Activated gamma-delta T cell treated with Interleukin-2 at 50 U/mL for 16 hours (primary cell): ENCODE results near the gene C1orf74.

Source experiments
- DNase-seq: peaks from one replicate; pipeline ENCODE4 v3.0.0-alpha.2; 2020

C1orf74 gene

DNA sequence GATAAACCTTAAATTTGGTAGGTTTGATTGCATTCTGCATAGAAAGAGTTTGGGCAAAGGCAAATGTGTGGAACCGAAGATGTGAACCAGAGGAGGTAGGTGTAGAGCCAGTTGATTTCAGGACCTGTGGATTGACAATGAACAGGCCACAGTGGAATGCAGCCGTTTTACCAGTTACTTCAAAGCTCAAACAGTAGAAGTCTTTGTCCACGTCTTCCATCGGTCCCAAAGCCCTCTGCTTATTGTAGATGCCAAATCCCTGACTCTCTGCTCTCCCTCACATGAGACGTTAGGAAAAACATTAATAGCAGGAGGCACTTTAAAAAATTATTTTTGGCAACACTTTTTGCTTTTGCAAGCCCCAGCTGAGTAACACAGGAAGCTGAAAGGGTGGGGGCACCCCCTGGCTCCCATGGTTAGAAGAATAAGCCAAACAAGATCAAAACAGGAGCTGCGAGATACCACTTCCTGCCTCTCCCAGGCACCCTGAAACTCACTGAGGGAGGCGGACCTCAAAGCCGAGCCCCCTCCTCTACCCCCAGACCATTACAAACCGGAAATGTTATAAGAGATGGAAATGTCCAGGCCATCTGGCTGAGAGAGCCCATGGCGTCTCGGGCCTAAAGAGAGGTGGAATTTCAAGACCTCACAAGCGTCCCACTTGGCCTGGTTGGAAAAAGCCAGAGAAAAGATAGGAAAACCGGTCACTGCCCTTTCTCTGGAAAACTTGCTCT is 15.0 kb downstream of the C1orf74 start:
- DNase-seq, result peak; percentile 80

DNA sequence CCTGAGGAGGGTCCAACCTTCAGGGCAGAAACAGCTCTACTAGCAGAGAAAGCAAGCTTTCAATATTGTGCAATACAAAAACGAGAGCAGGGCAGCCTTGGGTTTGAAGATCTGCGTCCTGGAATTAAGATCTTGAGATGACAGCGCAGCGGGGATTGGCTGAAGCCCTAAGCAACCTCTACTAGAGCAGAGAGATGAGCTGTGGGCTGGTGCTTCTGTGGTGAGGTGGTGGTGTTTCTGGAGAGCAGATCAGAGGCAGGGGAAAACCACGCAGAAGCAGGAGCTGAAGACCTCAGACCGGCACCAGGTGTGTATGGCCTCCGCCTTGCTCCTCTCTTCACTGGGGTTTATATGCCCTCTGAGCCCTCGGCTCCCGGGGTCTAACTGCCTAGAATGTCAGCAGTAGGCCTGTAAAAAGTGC is 16.0 kb downstream of the C1orf74 start:
- DNase-seq, result peak; percentile 77

DNA sequence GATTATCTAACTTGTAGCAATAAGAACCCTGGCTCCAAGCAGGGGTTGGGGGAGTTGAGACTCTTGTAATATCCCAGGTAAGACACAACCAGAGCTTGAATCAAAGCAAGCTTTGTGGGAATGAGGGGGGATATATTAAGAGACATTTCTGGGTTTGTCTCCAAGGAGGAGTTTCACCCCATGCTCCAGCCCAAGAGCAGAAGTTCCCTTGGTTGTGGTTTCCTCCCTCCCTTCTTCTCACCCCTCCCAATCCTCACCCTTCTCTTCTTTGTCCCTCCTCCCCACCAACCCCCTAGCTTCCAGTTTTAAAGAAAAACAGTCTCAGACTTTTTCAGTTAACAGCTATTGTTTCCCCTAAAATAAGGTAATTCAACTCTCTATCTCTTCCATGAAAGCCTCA is 16.7 kb downstream of the C1orf74 start:
- DNase-seq, result no peak

DNA sequence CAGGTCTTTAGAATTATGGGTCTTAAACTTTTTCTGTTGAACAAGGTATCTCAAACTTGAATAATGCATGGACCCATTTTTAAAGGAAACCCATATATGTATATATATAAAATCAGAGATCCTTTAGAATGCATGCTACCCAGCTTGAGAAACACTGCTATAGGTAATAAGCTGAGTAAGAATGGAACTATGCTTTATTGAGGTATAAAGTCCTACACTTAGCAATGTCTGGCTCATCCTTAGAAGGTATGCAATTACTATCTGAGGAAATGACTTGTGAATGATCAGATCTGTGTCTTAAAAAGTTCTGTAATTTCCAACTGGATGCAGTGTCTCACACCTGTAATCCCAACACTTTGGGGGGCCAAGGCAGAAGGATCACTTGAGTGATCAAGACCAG is 17.3 kb downstream of the C1orf74 start:
- no peak for DNase-seq

DNA sequence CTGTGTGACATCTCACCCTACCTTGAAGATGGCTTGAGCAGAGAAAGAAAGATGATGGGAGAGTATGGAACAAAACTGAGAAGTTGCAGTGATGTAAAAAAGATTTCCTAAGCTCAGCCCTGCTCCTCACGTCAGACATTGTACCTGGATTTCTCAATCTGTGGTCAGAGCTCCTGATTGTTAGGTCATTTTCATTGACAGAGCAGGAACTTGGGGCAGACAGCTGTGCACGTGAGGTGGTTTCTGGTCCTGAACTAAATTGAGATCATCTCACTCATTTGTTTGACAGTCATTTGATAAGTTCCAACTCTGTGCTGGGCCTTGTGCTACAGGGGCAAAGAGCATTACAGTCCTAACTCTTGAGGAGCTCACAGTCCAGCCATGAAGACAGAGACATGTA is 18.3 kb downstream of the C1orf74 start:
- no peak for DNase-seq

DNA sequence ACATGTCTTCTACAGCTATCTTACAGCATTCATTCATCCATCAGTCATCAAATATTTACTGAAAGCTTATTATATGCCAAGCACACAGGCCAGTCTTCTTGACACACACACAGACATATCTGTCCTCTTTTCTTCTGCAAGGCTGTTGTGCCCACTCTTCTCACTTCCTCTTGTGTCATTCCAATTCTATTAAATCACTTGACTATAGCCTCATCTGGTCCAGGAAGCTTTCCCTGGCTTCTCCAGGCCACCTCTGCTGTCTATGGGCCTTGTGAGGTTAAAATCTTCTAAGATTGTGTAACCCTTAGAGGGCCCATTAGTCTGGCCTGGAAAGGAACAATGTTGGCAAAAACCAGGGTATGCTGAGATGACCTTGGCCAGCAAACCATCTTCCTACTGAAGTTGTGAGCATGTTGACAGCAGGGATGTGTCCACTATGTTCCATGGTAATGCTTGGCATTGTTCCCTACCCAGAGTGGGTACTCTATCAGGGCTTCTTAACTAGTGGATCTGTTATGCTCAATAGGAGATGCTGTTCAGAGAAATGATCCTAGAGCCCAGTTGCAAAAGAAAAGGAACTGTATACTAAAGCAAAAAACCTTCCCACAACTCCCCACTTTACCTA is 23.2 kb downstream of the C1orf74 start:
- no peak for DNase-seq

DNA sequence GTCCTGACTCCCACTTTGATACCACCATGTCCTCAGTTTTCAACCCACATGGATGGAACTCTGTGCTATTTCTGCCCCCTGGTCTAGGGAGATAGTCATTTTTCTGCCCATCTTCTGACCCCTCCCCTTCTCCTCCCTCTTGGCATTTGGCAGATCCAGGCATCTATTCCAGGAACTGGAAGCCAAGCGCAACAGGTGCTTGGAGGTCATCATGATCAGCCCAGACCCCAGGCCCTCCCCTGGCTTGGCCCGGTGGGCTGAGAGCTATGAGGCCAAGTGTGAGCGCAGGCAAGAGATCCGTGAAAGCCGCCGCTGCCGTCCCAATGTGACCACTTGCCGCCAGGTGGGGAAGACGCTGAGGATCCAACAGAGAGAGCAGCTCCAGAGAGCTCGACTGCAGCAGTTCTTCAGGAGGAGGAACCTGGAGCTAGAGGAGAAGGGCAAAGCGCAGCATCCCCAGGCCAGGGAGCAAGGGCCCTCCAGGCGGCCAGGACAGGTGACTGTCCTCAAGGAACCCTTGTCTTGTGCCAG is 24.5 kb downstream of the C1orf74 start:
- DNase-seq, result no peak

DNA sequence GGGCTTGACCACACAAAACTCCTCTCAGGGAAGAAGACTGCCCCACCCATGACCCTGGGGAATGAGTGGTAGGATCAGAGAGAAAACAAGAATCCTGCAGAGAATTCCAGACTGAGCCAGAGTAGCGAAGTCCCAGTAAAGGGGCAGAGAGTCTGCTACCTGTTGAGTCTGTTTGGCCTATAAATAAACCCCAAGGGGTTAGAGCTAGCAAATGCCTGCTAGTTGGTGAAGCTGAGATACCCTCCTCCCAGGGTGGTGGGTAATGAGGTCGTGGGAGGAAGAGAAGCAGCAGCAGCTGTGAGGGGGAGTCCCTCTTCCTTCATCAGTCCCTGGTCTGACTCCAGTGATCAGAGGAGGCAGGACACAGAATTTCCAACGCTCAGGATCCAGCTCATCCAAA is 26.0 kb downstream of the C1orf74 start:
- DNase-seq, result no peak

DNA sequence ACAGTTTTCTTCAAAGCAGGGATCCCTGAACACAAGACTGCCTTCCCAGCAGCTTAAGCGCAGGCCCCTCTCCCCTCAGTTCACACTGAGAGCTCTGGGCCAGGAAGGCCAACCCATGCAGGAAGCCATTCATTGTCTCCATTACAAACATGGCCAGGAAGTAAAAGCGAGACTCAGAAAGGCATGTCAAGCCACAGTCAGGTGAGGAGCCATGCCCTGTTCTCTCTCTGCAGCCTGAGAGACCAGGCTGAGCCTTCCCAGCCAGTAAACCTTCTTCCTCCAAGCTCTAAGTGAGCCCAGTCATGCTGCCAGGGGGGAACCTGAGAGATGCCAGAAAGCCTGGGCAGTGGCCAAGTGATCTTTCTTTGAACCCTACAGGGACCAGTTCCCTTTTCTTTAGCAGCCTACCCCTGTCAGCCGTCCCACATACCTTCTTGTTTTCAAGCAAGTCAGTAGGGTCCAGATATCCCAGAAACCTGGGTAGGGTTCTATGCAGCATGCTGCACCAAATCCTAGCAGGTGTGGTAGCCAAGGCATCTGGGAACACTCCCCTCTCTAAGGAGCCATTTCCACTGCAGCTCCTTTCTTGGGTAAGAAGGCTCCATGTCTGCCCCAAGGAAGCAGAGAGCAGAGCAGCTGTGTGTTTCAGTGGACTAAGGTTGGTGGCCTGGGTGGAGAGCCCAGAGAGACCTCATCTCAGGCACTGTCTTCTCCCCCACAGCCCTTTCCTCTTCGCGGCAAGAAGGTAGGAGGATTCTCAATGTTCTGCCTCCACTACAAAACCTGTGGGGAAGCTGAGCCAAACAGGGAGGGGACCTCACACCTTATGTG is 27.5 kb downstream of the C1orf74 start:
- peak; percentile 25 for DNase-seq

DNA sequence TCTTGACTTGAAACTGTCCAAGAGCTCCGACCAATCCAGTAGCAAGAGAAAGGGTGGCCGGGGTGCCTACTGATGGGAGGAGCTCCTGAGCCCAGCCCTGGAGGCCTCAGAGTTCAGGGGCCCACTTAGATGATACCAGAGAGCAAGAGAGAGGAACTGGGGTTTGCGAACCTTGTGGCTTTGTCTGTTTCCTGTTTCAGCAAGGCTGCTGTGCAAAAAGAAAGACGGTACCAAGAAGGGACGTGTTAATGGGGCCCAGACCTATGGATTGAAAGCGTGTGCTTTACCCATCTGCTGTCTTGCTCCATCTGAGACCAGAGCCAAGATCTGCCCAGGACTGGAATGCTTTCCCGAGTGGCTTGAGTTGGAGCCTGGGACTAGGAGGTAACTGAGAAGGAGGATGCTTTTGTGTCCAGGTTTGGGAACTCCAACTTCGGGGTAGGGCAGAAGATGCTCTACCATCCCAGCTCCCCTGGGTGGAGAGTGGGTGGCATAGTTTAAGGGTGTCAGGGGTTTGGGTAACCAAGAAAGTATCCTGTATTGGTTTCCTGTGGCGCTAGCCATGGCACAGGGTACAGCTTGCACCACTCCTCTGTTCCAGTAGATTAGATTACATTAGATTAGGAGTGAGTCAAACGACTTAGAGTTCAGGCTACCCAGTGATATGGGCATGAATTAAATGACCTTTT is 28.3 kb downstream of the C1orf74 start, which contains the start of gene TRAF3IP3:
TSS of gene TRAF3IP3 (plus strand) at position 128 of the 689 bp plus-strand sequence. CDS start 3,987 bp downstream, outside the sequence.
- peak; percentile 73 for DNase-seq

DNA sequence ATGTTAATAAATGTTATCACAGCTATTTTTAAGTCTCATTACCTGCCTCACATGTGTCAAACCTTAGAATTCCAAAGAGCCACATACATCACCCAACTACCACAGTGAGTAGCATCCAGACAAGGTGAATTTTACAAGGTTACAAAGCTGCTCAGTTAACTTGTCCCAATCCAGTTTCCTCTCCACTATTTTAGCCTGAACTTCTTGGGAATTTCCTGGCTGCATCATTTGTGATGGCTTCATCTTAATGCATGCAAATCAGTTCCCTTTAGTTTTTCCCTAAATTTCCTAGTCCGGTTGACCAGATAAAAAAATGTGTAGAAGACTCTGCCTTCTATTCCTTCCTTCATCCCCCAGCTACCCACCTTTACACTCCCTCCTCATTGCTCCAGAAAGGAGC is 29.1 kb downstream of the C1orf74 start:
- no peak for DNase-seq

DNA sequence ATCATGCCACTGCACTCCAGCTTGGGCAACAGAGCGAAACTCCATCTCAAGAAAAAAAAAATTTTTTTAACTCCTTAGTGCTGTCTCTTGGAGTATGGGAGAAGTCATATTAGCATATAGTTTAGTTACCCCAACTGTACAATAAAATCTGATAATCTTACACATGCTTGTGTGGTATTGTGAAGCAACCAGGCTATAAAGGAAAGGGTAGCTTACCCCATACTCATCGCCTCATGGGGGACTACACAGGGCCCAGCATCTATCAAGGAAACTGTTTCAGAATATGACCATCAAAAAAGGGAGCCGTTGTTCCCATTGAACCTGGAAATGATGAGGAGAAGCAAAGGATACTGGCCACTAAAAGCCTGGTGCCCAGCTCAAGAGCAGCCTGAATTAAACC is 31.5 kb downstream of the C1orf74 start:
- DNase-seq, result no peak

DNA sequence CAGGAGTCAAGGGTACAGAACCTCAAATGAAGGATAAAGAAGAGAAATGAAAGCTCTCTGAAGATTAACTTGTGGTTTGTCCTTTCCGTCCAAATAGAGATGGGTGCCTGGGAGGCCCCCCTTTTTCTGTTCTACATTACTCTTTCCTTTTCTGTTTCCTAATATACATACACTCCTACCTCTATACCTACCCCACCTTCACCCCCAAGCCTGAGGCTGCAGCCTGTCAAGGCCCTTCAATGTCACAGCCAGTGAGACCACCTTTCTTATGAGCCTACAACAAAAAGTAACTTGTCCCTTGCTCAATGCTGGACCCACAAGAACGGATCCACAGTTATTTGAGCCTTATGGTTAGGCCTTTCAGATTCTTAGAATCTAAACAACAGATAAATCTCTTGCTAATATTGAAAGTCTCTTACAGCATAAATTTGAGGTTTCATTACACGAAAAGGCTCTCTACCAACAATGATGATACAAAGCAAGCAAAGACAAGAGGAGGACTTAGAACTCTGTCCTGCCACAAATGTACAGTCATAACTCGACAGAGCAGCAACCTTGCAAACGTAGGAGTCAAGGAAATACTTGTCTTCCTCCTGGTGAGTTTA is 32.6 kb downstream of the C1orf74 start:
- no peak for DNase-seq

DNA sequence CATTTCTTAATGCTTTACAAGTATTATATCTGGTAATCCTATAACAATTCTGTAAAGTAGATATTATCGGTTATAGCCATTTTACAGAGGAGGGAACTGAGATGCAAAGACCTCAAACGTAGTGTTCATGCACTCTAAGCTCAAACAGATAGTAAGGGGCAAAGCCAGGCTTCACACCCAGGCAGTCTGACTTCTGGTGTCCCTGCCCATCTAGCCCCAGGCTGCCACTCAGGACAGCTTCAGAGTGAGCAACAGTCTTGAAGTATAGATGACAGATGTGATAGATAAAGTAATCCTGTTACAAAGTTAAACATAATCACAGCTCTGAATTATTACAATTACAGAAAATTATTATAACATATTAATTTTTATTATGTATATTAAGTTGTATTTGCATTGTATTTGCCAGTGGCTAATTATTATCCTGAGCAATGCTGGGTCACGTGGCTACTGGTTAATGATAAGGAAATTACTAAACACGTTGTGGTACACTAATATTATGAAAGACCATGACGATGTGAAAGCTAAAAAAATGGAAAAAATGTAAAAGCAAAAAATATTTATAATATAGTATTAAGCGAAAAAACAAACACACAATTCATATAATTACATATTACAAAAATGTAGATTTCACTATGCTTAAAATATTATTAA is 34.6 kb downstream of the C1orf74 start:
- no peak for DNase-seq

DNA sequence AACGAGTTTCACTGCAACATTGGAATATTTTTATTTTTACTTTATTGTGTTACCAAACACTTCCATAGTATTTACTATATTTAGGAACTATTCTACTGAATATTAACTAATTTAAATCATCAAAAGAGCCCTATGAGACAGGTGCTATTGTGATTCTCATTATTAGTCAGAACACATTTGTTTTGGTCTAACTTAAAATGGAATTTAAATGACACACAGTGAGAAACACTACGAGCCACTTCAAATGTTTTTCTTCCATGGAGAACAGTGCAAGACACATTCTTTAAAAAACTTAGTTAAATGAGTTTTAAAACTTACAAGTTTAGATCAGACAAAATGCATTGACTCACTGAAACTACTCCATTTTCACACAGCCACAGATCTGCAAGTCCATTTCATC is 35.2 kb downstream of the C1orf74 start:
- DNase-seq, result no peak

DNA sequence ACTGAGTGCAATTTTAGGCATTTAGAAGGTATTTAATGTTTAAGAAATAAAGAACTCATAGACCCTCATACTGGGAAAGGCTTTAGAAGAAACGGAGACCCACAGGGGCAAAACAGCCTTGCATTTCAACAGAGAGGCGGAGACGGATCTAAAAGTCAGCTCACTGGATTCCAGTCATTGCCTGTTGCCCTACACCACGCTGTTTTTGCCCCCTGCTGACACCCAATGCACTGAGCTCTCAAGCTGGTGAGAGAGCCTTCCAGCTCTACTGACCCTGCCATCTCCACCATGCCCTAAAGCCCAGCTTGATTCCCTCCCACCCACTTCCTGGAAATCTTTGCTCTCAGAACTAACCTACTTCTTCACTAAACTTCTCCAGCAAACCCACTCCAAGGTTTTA is 35.7 kb downstream of the C1orf74 start:
- DNase-seq, result no peak

DNA sequence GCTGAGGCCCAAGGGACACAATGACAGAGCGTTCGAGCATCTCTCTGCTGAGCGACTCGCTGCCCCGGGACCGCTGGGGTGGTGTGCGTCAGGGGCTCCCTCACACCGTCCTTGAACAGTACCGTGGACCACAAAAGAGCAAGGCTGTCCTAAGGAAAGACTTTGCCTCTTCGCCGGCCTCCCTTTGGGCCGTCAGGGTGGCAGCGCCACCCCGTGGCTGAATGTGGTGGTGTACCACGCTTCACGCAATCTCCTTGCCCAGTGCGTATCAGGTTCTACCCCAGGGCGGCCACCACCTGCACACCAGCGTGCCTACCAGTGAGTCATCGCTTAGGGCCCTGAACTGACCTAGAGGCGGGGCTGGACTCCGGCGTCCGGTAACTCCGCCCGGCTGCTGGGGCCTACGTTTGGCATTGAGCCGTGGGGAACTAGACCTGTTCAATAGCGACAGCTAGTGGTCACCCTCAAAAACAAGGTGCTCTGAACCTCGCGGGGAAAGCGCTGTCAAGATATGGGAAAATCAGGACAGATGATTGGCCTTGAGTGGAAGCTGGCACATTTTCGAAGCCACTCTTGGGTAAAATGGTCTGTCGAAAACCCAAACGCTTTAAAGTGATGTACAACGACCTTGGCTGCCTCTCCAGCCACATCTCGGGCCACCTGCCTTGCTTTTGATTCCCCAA is 36.6 kb downstream of the C1orf74 start:
- DNase-seq, result peak; percentile 83

DNA sequence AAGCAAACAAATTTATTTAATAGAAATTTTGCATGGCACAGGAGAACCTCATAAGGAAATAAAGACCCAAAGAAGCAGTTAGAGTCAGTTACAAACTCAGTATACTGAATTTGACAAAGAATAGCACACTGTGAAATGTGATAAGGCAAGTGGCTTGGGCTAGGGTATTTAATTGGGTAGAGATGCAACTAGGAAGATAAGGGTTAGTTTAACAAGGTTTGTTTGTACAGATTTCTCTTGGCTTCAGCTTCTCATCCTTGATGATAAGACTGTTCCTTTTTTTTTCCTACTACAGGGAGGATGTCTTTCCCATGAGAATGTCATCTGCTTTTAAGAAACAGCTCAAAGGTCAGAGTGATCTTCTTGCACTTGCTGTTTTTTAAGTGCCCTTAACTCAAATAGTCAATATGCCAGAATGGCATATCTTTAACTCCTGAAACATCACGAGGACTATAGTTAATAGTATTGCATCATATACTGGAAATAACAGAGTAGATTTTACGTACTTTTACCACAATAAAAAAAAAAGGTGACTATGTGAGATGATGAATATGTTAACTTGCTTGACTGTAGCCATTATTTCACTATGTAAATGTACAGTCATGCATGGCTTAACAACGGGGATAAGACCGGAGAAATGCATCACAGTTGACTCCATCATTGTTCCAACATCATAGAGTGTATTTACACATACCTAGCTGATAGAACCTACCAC is 37.8 kb downstream of the C1orf74 start:
- no peak for DNase-seq

DNA sequence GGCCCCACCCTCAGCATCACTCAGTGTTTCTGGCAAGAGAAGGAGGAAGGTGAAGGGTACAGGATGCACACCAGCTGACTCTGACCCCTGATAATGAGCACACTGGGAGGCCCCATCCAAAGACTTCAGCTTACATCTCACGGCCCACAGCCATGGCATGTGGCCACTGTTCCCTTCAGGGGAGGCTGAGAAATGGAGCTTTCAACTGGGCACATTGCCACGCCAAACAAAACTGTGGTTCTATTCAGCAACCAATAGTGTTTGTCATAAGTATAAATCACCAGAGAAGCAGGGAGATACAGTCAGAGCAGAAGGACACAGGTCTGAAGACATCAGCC is 41.2 kb downstream of the C1orf74 start:
- no peak for DNase-seq

DNA sequence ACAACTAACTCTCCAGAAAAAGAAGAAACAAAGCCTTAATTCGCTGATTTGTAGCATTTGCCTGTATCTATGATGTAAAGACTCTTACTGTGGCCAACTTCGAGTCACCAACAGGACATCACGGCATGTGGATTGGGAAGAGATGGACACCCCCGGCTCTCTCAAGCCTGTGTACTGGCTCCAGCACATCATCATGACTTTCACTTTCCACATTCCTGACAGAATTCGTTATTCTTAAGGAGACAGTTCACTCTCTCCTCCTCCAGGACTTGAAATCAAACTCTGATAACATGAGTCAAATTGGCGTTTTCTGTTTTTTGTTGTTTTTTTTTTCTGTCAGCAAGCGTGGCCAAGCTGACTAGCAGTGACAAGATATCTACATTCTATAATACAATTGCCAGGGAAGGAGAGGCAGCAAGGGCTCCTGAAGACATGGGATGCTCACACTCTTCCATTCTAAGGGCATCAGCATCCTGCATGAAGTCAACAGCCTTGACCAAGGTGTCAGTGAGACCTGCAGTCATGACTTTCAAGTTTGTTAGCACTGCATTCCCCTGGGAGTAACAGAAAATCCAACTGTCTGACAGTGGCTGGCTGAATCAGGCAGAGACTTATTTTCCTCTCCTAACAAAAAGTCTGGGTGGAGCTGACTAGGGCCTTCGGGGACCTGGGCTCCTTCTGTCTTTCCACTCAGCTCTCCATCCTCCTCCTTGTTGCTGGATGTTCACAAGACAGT is 41.8 kb downstream of the C1orf74 start:
- DNase-seq, result no peak
